B cell (primary cell): ENCODE data around the gene DAAM2. TPM values are rescaled to one million over a fixed set of nuclear protein-coding genes. Genes with fewer than 3 reads are reported as not detected.

Experiments
- ATAC-seq: fragments of 200-7000 bp; cut with Tn5 transposase; one replicate; pipeline ENCODE4 v1.10.0; 2021; ENCODE audit warnings: low read depth, mild to moderate bottlenecking, moderate number of reproducible peaks, moderate library complexity
- CTCF ChIA-PET: fragments of 350-600 bp; sonication (Branson Sonifier 250); formaldehyde crosslinking; loops from one replicate; lab custom pipeline; 2021; ENCODE audit warnings: antibody characterized with exemption, inconsistent platforms; lab: Charles Lee
- POLR2A ChIA-PET: fragments of 350-600 bp; sonication (Branson Sonifier 250); formaldehyde crosslinking; loops from one replicate; lab custom pipeline; 2021; ENCODE audit warnings: antibody characterized with exemption; lab: Charles Lee
- DNase-seq: peaks from one replicate; pipeline ENCODE4 v3.0.0; 2013
- H2AFZ ChIP-seq: 2 replicates; pipeline ENCODE4 v1.6.1; 2012; ENCODE audit warnings: mild to moderate bottlenecking, low read depth, low read length; ENCODE audit not compliant: insufficient read depth, poor library complexity, severe bottlenecking
- H3K27ac ChIP-seq, 2 donors: 1 replicate in 1 of 2; 2 replicates in 1 of 2; pipeline ENCODE4 v1.5.1; 2012 to 2013; ENCODE audit warnings: low read length in 2 of 2, mild to moderate bottlenecking in 2 of 2, moderate library complexity in 1 of 2
- H3K27me3 ChIP-seq, 4 experiments: fragments of 200-600 bp in 1 of 4; sonication (generic) in 1 of 4; replicated peaks in 1 of 4; 1 replicate in 2 of 4; 2 replicates in 2 of 4; pipeline versions ENCODE4 v1.6.1 to v1.7.0; 2013 to 2016; ENCODE audit warnings: low read length in 3 of 4, mild to moderate bottlenecking in 2 of 4, mixed read lengths in 1 of 4, moderate library complexity in 1 of 4; ENCODE audit not compliant: insufficient read depth in 4 of 4, control insufficient read depth in 3 of 4; ENCODE audit errors: control extremely low read depth in 1 of 4
- H3K36me3 ChIP-seq, 2 experiments: replicated peaks in 1 of 2; 1 replicate in 1 of 2; 2 replicates in 1 of 2; pipeline versions ENCODE4 v1.6.1 to v1.7.1; 2013; ENCODE audit warnings: low read length in 1 of 2; ENCODE audit not compliant: insufficient read depth in 2 of 2, control insufficient read depth in 1 of 2; ENCODE audit errors: control extremely low read depth in 1 of 2, extremely low read depth in 1 of 2
- H3K4me1 ChIP-seq, 2 donors: fragments of 200-600 bp in 1 of 2; sonication (generic) in 1 of 2; 1 replicate in 1 of 2; 2 replicates in 1 of 2; pipeline versions ENCODE4 v1.5.1 to v1.6.1; 2013 to 2017; ENCODE audit warnings: low read length in 2 of 2; ENCODE audit not compliant: control insufficient read depth in 2 of 2, insufficient read depth in 2 of 2
- H3K4me2 ChIP-seq: replicated peaks from 2 replicates; pipeline ENCODE3; 2012; ENCODE audit warnings: mild to moderate bottlenecking, low read depth, low read length; ENCODE audit not compliant: poor library complexity, severe bottlenecking
- H3K4me3 ChIP-seq, 5 experiments: fragments of 200-600 bp in 1 of 5; sonication (generic) in 1 of 5; 1 replicate in 3 of 5; 2 replicates in 2 of 5; pipeline versions ENCODE4 v1.5.1 to v1.7.0; 2011 to 2016; ENCODE audit warnings: low read length in 4 of 5, mild to moderate bottlenecking in 4 of 5, low read depth in 2 of 5, control low read depth in 1 of 5, moderate library complexity in 1 of 5; ENCODE audit not compliant: insufficient read depth in 1 of 5; ENCODE audit errors: control extremely low read depth in 1 of 5, extremely low read depth in 1 of 5
- H3K79me2 ChIP-seq: fragments of 200-600 bp; sonication (generic); one replicate; pipeline ENCODE4 v1.6.0; 2016; ENCODE audit warnings: low read length; ENCODE audit not compliant: control insufficient read depth, insufficient read depth
- H3K9ac ChIP-seq: fragments of 200-600 bp; sonication (generic); 2 replicates; pipeline ENCODE4 v1.6.1; 2017; ENCODE audit warnings: mild to moderate bottlenecking, low read length, moderate library complexity
- H3K9me3 ChIP-seq, 3 donors: one replicate each; pipeline versions ENCODE4 v1.6.1 to v1.7.1; 2013; ENCODE audit warnings: low read length in 2 of 3; ENCODE audit not compliant: control insufficient read depth in 2 of 3, insufficient read depth in 1 of 3; ENCODE audit errors: control extremely low read depth in 1 of 3
- H4K20me1 ChIP-seq: 2 replicates; pipeline ENCODE4 v1.6.0; 2012; ENCODE audit warnings: mild to moderate bottlenecking, low read length; ENCODE audit not compliant: insufficient read depth, control insufficient read depth, poor library complexity, severe bottlenecking
- H3K27ac Mint-ChIP-seq: one replicate; pipeline ENCODE4 v1.8.0; 2021; ENCODE audit warnings: mixed read lengths
- H3K27me3 Mint-ChIP-seq: one replicate; pipeline ENCODE4 v1.8.0; 2021; ENCODE audit warnings: mixed read lengths
- H3K4me1 Mint-ChIP-seq: one replicate; pipeline ENCODE4 v1.8.0; 2021; ENCODE audit warnings: mixed read lengths
- H3K4me3 Mint-ChIP-seq: one replicate; pipeline ENCODE4 v1.8.0; 2021; ENCODE audit warnings: mixed read lengths
- H3K9me3 Mint-ChIP-seq: one replicate; pipeline ENCODE4 v1.8.0; 2022; ENCODE audit warnings: mixed read lengths; ENCODE audit not compliant: insufficient read depth
- EZH2 ChIP-seq: IDR thresholded peaks from 2 replicates; pipeline ENCODE4 v1.6.1; 2012; ENCODE audit warnings: borderline replicate concordance, low read depth, mild to moderate bottlenecking, moderate library complexity, low read length; ENCODE audit not compliant: insufficient read depth, poor library complexity, severe bottlenecking
- WGBS: methylation state at CpG from one replicate; pipeline ENCODE4 v1.1.5; 2013; ENCODE audit warnings: missing lambda C conversion rate; ENCODE audit not compliant: insufficient coverage; 5-methylcytosine and 5-hydroxymethylcytosine counted together
- intact Hi-C: fragments of 100-400 bp; cut with micrococcal nuclease; formaldehyde crosslinking; loops from one replicate; pipeline ENCODE4 v1.10.0; 2022
- polyA plus RNA-seq: library from polyadenylated mRNA; depleted of rRNA; stranded (reverse); fragments of >200 nt; gene quantifications from 2 replicates; pipeline ENCODE4 v1.2.3, GENCODE V29; 2012
- total RNA-seq, 2 donors: library from RNA; stranded (reverse); fragments of 120-200 nt in 1 of 2; gene quantifications; 1 replicate in 1 of 2; 2 replicates in 1 of 2; pipeline versions ENCODE4 v1.2.3 to v1.2.4, GENCODE V29; 2013 to 2022
- TF ChIP-seq, protein P1 (sequence below): fragments of 200-600 bp; IDR thresholded peaks from one replicate; pipeline ENCODE4 v1.8.0; 2022; ENCODE audit warnings: antibody characterized with exemption, mild to moderate bottlenecking

DAAM2 gene
- total and polyA plus RNA-seq, 2 donors (not counting 1 experiment from before 2014, with no cell fraction given), result not detected

DNA sequence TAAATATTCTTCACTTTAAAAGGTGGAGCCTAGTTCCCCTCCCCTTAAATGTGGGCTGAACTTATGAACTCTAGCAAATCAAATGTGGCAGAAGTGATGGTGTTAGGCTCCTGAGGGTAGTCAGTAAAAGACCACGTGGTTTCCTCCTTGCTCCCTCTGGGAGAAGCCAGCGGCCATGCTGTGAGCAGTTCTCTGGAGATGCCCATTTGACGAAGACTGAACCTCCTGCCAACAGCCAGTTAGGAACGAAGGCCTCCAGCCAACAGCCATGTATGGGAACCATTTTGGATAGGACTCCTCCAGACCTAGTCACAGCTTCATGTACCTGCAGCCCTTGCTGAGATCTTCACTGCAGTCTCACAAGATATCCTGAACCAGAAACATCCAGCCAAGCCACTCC, 149.6 kb downstream of the DAAM2 start:
- no peaks in the 10 kb centered on the region for H3K9me3 Mint-ChIP-seq
- POLR2A ChIA-PET, result no interaction called here
- no peak overlapping the region for H3K4me3 ChIP-seq
- no peak overlapping the region for H2AFZ ChIP-seq
- TF ChIP-seq EZH2, result no peak
- TF ChIP-seq, protein P1, sequence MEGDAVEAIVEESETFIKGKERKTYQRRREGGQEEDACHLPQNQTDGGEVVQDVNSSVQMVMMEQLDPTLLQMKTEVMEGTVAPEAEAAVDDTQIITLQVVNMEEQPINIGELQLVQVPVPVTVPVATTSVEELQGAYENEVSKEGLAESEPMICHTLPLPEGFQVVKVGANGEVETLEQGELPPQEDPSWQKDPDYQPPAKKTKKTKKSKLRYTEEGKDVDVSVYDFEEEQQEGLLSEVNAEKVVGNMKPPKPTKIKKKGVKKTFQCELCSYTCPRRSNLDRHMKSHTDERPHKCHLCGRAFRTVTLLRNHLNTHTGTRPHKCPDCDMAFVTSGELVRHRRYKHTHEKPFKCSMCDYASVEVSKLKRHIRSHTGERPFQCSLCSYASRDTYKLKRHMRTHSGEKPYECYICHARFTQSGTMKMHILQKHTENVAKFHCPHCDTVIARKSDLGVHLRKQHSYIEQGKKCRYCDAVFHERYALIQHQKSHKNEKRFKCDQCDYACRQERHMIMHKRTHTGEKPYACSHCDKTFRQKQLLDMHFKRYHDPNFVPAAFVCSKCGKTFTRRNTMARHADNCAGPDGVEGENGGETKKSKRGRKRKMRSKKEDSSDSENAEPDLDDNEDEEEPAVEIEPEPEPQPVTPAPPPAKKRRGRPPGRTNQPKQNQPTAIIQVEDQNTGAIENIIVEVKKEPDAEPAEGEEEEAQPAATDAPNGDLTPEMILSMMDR, result no peak
- no peaks in the 10 kb centered on the region for H3K79me2 ChIP-seq
- peaks cover 0 to 8% (median 7%) of the 10 kb centered on the region in 4 experiments for H3K27me3 ChIP-seq
- no peak overlapping the region for H3K9ac ChIP-seq
- no peak overlapping the region for H3K4me3 Mint-ChIP-seq
- no peaks in the 10 kb centered on the region for H4K20me1 ChIP-seq
- H3K27ac Mint-ChIP-seq, result no peak overlapping the region
- H3K4me1 ChIP-seq, result no peaks in the 10 kb centered on the region
- no peak overlapping the region for H3K4me2 ChIP-seq
- H3K9me3 ChIP-seq, result no peaks in the 10 kb centered on the region
- DNase-seq, result no peak
- H3K27ac ChIP-seq, result no peak overlapping the region
- intact Hi-C loops, result no loop called here
- no peaks in the 10 kb centered on the region for H3K36me3 ChIP-seq
- CTCF ChIA-PET, result no interaction called here
- no peaks in the 10 kb centered on the region for H3K4me1 Mint-ChIP-seq
- peaks cover 19% of the 10 kb centered on the region for H3K27me3 Mint-ChIP-seq
- no peak for ATAC-seq
- 71% methylated on average over 4 of the region's 4 CpGs for WGBS

DNA sequence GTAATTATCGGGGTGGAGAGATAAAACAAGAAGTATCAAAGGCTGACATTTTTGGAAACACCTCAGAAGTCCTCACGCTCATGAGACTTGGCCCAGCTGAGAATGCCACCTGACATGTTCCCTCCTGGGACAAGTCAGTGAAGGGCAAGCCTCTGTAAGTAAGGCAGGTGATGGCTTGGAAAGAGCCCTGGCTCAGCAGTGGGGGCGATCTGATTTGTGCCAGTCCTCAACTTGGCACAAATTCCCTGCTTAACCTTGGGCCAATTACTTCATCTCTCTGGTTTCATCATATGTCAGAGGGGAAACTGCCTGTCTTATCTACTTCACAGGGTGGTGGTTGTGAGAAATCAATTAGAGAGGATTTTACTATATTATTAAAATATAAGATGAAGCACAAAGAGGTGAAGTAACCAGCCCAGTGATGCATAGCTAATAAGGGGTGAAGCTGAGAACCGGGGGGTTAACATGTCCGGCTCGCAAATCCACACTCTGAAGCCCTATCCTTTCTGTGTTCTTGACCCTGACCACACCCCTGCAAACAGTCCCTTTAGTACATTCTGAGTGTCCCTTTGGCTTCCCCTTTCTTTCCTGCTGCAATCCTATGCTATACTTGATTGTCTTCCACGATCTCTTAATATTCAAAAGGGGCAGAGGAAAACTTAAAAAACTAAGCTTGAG, 150.9 kb downstream of the DAAM2 start:
- H3K27ac ChIP-seq, result no peak overlapping the region
- no peak overlapping the region for H3K4me3 ChIP-seq
- no peaks in the 10 kb centered on the region for H3K9me3 ChIP-seq
- Mint-ChIP-seq H3K4me3 (no peak overlapping the region), H3K9me3 (no peaks in the 10 kb centered on the region), H3K27ac (no peak overlapping the region), H3K4me1 (no peaks in the 10 kb centered on the region), H3K27me3 (peaks cover 11% of the 10 kb centered on the region)
- no peak overlapping the region for H3K4me2 ChIP-seq
- intact Hi-C loops, result no loop called here
- no peak for DNase-seq
- no peak overlapping the region for H3K9ac ChIP-seq
- POLR2A ChIA-PET, result no interaction called here
- no peak overlapping the region for H2AFZ ChIP-seq
- CTCF ChIA-PET, result interaction anchor here (0.6 kb wide), 1 partner anchor 15 kb away, joined by 3 read pairs; no protein-coding TSS in a partner anchor
- H3K4me1 ChIP-seq, result no peaks in the 10 kb centered on the region
- no peaks in the 10 kb centered on the region for H4K20me1 ChIP-seq
- 84% methylated on average over 6 of the region's 7 CpGs for WGBS
- ATAC-seq, result no peak
- peaks cover 0 to 6% (median 5%) of the 10 kb centered on the region in 4 experiments for H3K27me3 ChIP-seq
- H3K79me2 ChIP-seq, result no peaks in the 10 kb centered on the region
- TF ChIP-seq, protein P1, result no peak
- TF ChIP-seq EZH2, result no peak
- no peaks in the 10 kb centered on the region for H3K36me3 ChIP-seq
